ENCODE data around the gene STRN. TPM values are rescaled to one million over a fixed set of nuclear protein-coding genes. Genes with fewer than 3 reads are reported as not detected.

STRN gene
- polyA plus RNA-seq, 3 donors = 20.3 to 24.2 (median 20.7) TPM

DNA sequence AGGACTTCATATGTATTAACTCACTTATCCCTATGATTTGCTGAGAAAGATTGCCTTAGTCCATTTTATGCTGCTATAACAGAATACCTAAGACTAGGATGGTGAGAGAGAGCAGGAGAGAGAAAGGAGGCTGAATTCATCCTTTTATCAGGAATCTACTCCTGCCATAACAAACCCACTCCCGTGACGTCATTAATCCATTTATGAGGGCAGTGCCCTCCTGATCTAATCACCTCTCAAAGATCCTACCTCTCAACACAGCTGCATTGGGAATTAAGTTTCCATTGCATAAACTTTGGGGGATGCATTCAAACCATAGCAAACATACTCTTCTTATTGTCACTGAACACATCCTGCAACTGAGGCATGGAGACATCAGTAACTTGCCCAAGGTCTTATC, 147.8 kb downstream of the STRN start:
- DNase-seq (ENCODE audit: extremely low read depth in 1 of 11, low read depth in 9 of 11, low spot score in 4 of 11) = no peak

DNA sequence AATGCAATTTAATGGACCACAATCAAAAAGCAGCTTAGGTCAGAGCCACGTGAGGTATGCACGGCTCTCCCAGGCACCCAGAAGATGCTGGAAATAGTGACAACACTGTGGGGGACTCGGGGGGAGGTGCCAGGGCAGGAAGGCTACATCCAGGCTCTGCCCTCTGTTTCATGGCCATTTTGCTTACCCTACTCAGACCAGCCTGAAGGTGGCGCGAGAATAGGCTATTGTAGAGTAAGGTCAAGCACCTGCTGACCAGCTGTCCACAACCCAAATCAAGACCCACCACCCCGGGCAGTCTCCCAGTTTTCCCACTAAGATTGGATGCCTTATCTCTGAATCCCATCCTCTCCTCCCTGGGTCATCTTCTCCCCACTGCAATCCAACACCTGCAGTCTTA, 154.1 kb downstream of the STRN start:
- no peak for DNase-seq (ENCODE audit: extremely low read depth in 1 of 11, low read depth in 9 of 11, low spot score in 4 of 11)

DNA sequence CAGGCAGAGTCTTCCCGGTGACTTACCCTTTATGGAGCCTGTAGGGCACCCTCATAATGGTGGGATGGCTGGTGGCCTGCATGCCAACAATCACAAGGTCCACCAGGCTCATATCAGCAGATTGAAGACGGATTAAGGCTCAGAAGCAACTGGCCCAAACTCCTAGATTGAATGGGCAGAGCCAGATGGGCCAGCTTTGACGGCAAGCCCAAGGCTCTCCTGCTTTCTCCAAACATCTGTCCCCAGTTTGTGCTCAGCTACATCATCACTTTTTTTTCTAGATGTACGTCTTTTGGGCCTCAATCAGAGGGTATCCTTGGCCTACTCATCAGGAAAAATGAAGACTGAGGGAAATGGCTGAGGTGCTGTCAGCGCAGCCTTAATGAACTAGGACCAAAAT, 155.3 kb downstream of the STRN start:
- DNase-seq (ENCODE audit: extremely low read depth in 1 of 11, low read depth in 9 of 11, low spot score in 4 of 11) = no peak

DNA sequence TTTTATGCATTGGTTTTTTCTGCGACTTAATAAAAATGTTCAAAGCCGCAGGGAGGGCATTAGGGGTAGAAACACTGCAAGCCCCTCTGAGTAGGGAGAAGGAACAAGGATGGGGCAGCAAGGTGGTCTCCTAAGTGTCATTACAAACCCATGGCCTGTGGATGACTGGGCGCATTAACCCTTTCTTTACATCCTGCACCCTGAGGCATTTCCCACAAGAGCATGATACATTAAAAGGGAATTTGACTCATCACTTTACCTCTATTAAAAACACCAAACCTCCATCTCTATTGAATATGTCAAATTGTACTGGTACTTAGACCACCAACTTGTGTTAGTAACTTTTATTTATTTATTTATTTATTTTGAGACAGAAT, 157.3 kb downstream of the STRN start:
- DNase-seq (ENCODE audit: extremely low read depth in 1 of 11, low read depth in 9 of 11, low spot score in 4 of 11) = no peak

DNA sequence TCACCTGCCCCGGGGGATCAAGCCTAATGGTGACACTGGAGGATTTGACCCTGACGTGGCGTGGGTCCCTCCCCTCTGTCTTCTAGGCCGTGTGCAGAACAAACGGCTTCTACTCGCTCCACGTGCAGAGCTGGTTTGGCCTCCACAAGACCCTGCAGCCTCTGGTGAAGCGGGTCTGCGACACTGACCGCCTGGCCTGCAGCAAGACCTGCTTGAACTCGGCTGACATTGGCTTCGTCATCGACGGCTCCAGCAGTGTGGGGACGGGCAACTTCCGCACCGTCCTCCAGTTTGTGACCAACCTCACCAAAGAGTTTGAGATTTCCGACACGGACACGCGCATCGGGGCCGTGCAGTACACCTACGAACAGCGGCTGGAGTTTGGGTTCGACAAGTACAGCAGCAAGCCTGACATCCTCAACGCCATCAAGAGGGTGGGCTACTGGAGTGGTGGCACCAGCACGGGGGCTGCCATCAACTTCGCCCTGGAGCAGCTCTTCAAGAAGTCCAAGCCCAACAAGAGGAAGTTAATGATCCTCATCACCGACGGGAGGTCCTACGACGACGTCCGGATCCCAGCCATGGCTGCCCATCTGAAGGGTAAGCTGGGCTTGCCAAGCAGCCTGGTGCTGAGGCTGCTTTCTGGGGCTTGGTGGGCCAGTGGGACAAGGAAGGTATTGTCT, 157.8 kb downstream of the STRN start:
- no peak for DNase-seq (ENCODE audit: extremely low read depth in 1 of 11, low read depth in 9 of 11, low spot score in 4 of 11)

DNA sequence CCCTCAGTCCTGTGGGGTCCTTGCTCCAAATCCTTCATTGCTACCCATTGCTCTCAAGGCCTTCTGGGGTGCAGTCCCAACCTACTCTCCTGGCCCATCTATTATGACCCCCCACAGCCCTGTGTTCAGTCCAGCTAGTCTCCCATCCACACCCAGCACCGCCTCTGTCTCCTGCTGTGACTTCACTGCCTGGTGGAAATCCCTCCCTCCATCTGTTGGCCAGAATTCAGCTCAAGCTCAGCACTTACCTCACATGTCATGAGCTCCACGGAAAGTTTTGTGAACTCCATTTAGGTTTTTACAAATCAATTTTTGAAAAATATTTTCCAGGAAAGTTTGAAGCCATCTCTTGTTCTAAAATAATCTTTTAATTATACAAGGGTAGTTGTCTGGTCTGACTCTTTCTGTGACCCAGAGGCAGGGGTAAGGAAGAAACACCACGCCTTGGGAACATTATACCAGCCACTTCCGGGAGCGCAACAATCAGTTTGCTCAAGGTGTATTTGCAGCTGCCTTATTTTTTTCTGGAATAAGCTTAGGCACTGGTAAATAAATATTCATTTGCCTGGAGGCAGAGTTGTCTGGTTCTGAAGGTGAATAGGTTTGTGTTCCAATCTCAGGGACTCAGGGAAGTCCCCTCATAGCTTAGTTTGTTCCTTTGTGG, 159.0 kb downstream of the STRN start:
- no peak for DNase-seq (ENCODE audit: extremely low read depth in 1 of 11, low read depth in 9 of 11, low spot score in 4 of 11)

DNA sequence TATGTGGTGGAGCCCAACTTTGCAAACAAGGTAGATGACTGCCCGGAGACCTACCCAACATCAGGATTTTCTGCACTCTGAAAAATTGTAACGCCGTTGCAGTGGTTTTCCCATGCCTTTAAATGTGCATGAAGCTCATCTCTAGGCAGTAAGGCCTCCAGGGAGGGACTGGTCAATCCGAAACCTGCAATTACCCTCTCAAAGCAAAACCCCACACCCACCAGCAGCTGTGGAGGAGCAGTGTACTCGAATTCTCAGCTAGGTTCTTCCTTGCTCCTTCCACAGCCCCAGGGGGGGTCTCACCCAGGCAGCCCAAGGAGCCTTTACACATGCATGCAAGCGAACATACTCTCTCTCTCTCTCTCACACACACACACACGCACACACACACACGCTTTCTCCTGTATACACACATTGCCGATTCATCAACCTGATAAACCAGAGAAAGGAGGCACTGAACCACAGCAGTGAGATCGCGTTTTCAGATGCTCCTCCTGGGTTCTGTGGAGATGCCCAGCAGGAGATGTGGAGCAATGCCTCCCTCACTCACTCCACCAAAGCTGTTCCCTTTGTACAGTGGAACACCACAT, 160.6 kb downstream of the STRN start:
- DNase-seq (ENCODE audit: extremely low read depth in 1 of 11, low read depth in 9 of 11, low spot score in 4 of 11) = no peak

DNA sequence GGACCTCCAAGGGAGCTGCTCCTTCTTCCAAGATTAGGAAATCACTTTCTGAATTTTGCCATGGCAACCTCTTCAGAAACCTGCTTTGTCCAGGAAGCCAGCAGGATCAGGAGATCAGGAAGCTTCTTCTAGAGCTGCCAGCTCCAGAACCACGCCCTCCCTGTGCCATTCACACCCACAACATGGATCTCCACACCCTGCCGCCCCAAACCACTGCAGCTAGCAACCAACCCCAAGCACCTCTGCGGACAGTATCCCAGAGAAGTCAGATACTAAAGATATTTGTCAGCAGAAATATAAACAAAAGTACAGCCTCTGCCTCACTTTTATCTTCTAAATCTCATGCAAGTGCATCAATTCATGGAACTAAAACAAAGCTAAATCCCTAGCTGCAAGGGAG, 163.4 kb downstream of the STRN start:
- DNase-seq (ENCODE audit: extremely low read depth in 1 of 11, low read depth in 9 of 11, low spot score in 4 of 11) = no peak

DNA sequence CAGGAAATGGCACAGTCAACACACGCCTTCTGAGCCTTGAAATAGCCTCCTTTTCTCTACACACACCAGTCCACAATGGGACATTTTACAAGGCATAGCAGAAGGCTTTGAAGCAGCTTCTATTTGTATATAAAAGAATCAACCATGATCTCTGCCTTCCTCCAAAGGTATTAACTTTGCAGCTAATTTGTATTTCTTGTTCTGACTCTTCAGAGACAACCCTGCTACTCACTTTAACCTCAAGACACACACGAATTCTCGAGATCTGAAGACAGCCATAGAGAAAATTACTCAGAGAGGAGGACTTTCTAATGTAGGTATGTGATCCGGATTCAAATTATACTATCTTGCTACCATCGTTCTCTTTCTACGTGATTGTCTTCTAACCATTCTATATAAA, 165.2 kb downstream of the STRN start:
- DNase-seq (ENCODE audit: extremely low read depth in 1 of 11, low read depth in 9 of 11, low spot score in 4 of 11) = no peak

DNA sequence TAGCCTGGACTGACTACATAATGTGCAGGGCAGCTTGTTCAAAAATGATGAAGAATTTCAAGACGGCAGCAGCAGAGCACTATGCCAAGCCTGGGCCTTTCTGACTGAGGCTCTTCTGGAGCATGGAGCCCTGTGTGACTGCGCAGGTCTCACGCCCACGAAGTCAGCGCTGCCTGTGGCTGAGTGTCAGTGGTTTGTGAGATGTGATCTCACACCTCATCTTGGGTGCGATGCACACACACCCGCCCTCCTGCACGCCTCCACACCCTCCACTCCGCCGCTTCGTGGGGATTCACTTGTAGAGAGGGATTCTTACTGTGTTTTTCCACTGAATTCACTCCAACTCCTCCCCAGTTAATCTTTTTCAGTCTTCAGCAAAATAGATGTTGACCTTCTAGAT, 166.0 kb downstream of the STRN start:
- DNase-seq (ENCODE audit: extremely low read depth in 1 of 11, low read depth in 9 of 11, low spot score in 4 of 11) = no peak

DNA sequence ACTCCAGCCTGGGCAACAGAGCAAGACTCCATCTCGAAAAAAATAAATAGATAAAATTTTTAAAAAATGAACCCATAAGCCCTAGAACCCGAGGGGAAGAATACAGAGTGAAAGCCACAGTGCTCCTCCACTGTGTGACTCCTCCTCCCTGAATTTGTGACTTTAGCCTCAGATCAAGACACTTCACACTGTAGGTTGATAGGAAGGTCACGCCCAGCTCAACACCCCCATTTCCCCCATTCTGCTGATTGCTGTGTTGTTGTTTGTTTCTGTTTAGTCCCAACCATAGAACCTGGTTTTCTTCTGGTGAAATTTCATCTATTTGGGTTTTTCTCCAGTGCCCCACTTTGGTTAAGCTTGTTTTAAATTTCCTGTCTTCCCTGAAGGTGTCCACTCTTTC, 167.6 kb downstream of the STRN start:
- no peak for DNase-seq (ENCODE audit: extremely low read depth in 1 of 11, low read depth in 9 of 11, low spot score in 4 of 11)

DNA sequence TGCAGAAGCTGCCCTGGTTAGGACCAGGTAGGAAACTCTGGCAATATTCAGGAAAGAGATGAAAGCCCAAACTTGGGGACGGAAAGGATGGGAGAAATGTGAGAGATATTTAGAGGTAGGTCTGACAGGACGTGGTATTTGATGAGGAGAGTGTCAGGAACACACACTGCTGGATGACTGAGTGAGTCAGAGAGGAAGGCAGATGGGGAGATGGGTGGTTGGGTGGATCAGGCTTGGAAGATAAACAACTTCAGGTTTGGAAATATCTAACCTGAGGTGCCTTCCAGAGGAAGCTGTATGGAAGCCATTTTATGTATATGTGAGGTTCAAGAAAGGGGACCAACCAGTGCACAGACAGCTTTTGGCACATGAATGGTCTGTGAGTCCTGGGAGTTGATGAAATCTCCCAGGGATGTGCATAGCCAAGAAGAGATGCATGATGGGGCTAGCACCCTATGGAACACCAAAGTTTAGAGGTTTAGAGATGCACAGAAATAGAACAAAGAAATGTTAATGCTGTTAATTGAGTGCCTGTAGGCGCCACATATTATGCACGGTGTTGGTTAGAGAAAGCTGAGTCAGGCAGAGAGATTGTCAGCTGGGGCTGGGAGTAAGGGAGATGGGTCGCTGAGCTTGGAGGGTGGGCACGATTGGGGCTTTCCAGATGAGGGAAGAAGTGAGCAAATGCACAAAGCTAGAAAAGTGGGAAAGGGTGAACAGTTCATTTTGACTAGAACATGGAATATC, 168.8 kb downstream of the STRN start:
- no peak for DNase-seq (ENCODE audit: extremely low read depth in 1 of 11, low read depth in 9 of 11, low spot score in 4 of 11)

Other genes with a start within 250 kb of the STRN start
- gene HEATR5B, start 117.8 kb upstream of the STRN start, polyA plus RNA-seq (ENCODE audit: insufficient read length in 3 of 3) = 10 to 100 TPM; 20.0 to 24.5 (median 24.2) TPM
- 10 to 100 TPM; 10.5 to 12.7 (median 10.9) TPM for gene GPATCH11, start 118.0 kb upstream of the STRN start, polyA plus RNA-seq (ENCODE audit: insufficient read length in 3 of 3)
- gene EIF2AK2, start 190.4 kb upstream of the STRN start, polyA plus RNA-seq (ENCODE audit: insufficient read length in 3 of 3) = 10 to 100 TPM; 32.6 to 38.0 (median 36.9) TPM
- under 1 TPM in 1 of 3 donors, not detected in 2; 0.35 TPM for gene SULT6B1, start 222.1 kb upstream of the STRN start, polyA plus RNA-seq (ENCODE audit: insufficient read length in 3 of 3)
- 10 to 100 TPM; 52.4 to 68.8 (median 62.5) TPM for gene CEBPZOS, start 230.0 kb upstream of the STRN start, polyA plus RNA-seq (ENCODE audit: insufficient read length in 3 of 3)